Kidney epithelial cell (primary cell): ENCODE results near the gene ITGB5. TPM values are rescaled to one million over a fixed set of nuclear protein-coding genes. Genes with fewer than 3 reads are reported as not detected.

Source experiments
- DNase-seq: peaks from one replicate; pipeline ENCODE4 v3.0.0-alpha.2; 2010; ENCODE audit warnings: low read depth
- H3K27me3 ChIP-seq: 2 replicates; pipeline ENCODE4 v1.6.0; 2011; ENCODE audit warnings: low read length; ENCODE audit not compliant: control insufficient read depth, insufficient read depth
- H3K36me3 ChIP-seq: 2 replicates; pipeline ENCODE4 v1.5.1; 2011; ENCODE audit warnings: low read length; ENCODE audit not compliant: control insufficient read depth, insufficient read depth
- H3K4me3 ChIP-seq: 2 replicates; pipeline ENCODE4 v1.5.1; 2011; ENCODE audit warnings: low read depth, mild to moderate bottlenecking, control low read depth, low read length
- CTCF ChIP-seq: IDR thresholded peaks from 2 replicates; pipeline ENCODE4 v1.5.1; 2011; ENCODE audit warnings: mild to moderate bottlenecking, moderate library complexity, low read length, control low read depth, inconsistent platforms; ENCODE audit not compliant: insufficient read depth, poor library complexity, severe bottlenecking
- total RNA-seq: library from RNA; depleted of rRNA; stranded (reverse); fragments of >200 nt; gene quantifications from 2 replicates; pipeline ENCODE4 v1.2.3, GENCODE V29; 2015

Gene ITGB5
- total RNA-seq, 1 donor from 2014 or later = 86.0 TPM

DNA sequence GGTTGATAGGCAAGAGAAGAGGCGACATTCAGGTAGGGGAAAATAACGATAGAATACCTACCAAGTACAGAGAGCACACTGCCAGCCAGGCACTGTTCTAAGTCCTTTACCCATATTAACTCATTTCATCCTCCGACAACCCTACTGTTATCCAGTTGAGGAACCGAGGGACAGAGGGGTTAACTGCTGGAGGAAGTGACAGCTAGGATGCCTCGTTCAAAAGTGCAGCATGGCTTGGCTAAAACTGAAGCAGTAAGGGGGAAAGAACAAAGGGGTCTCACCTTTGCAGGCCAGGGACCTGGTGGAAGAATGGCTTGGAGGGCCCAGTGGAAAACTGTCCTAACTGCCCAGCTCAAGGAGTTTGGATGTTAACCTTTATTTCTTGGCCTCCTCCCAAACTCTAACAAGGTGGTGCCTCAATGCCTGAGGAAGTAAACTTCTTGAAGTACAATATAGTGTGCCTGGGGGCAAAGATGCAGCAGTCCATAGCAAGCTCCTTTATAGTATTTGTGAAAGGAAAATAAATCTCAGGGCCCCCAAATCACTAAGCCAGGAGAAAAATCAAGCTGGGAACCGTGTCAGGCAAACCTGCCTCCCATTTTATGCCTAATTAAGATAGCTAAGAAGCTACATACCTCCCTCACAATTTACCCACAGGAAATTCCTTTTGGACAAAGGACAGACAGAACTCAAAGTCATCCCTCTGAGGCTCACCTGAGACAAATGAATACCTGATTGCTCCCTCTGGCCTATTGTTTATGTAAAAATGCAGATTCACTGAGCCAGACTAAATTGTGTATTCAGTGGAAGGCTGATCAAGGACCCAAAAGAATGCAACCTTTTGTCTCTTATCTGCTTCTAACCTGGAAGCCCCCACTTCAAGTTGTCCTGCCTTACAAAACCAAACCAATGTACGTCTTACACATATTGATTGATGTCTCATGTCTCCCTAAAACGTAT is 1.6 kb upstream of the ITGB5 start:
- Histone ChIP-seq H3K27me3 (no peaks in the 10 kb centered on the region), H3K36me3 (no peaks in the 10 kb centered on the region), H3K4me3 (no peak overlapping the region)
- no peak for TF ChIP-seq CTCF
- DNase-seq = no peak

GRCh38 chr3:124887932-124888298 is 750 bp upstream of the ITGB5 start:
- Histone ChIP-seq H3K4me3 (peak overlapping the region; percentile 68), H3K36me3 (no peaks in the 10 kb centered on the region), H3K27me3 (no peaks in the 10 kb centered on the region)
- no peak for TF ChIP-seq CTCF
- no peak for DNase-seq

- Histone ChIP-seq H3K27me3 (no peaks in the 10 kb centered on the region), H3K36me3 (no peaks in the 10 kb centered on the region), H3K4me3 (peak overlapping the region; percentile 68)
- TF ChIP-seq CTCF = peak; percentile 6
- no peak for DNase-seq
Measured at GRCh38 chr3:124886168-124887056, 753 bp downstream of the ITGB5 start.

- Histone ChIP-seq H3K36me3 (no peaks in the 10 kb centered on the region), H3K4me3 (peak overlapping the region; percentile 68), H3K27me3 (no peaks in the 10 kb centered on the region)
- no peak for TF ChIP-seq CTCF
- DNase-seq = no peak
Measured at GRCh38 chr3:124885466-124886167, 1.5 kb downstream of the ITGB5 start.

DNA sequence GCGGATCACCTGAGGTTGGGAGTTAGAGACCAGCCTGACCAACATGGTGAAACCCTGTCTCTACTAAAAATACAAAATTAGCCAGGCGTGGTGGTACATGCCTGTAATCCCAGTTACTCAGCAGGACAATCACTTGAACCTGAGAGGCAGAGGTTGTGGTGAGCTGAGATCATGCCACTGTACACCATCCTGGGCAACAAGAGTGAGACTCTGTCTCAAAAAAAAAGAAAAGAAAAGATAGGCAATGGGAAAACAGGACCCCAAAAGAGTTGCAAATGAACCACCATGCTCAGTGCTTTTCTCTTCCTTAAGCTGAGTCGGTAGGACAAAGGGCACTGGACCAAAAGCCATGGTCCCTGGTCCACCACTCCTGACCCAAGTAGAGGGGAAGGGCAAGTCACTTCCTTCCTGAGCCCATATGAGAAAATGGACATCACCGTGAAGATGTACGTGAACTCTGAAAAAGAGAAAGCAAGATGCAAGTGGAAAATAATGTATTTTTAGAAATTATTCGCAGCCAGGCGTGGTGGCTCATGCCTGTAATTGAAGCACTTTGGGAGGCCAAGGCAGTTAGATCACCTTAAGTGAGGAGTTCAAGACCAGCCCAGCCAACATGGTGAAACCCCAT is 2.6 kb downstream of the ITGB5 start:
- Histone ChIP-seq H3K4me3 (no peak overlapping the region), H3K36me3 (no peaks in the 10 kb centered on the region), H3K27me3 (no peaks in the 10 kb centered on the region)
- no peak for DNase-seq
- TF ChIP-seq CTCF = no peak
